CD8-positive, alpha-beta memory T cell (primary cell): ENCODE results near the gene BMP8B. TPM values are rescaled to one million over a fixed set of nuclear protein-coding genes. Genes with fewer than 3 reads are reported as not detected.
"Not testable (repeated sequence)": the region's sequence is repeated elsewhere in the genome, so short reads cannot be mapped to it uniquely, and the experiment has no call there.

Source experiments
- CTCF ChIA-PET: fragments of 350-600 bp; sonication (Branson Sonifier 250); formaldehyde crosslinking; loops from one replicate; lab custom pipeline; 2021; ENCODE audit warnings: antibody characterized with exemption; lab: Charles Lee
- POLR2A ChIA-PET: fragments of 350-600 bp; sonication (Branson Sonifier 250); formaldehyde crosslinking; loops from one replicate; lab custom pipeline; 2021; ENCODE audit warnings: antibody characterized with exemption; lab: Charles Lee
- DNase-seq, 5 donors: peaks; one replicate each; pipeline versions ENCODE4 v3.0.0 to v3.0.0-alpha.2; 2020 to 2022; ENCODE audit warnings: mixed read lengths in 1 of 5
- H3K27ac ChIP-seq: one replicate; pipeline ENCODE4 v1.7.0; 2013; ENCODE audit warnings: low read depth, mild to moderate bottlenecking, low read length, moderate library complexity
- H3K27me3 ChIP-seq: 2 replicates; pipeline ENCODE4 v1.7.0; 2013; ENCODE audit warnings: low read length, mild to moderate bottlenecking; ENCODE audit not compliant: insufficient read depth, poor library complexity, severe bottlenecking
- H3K36me3 ChIP-seq: 2 replicates; pipeline ENCODE4 v1.7.0; 2013; ENCODE audit warnings: mild to moderate bottlenecking, low read length, moderate library complexity; ENCODE audit not compliant: insufficient read depth
- H3K4me1 ChIP-seq: 2 replicates; pipeline ENCODE4 v1.7.0; 2013; ENCODE audit warnings: mild to moderate bottlenecking, low read length, moderate library complexity; ENCODE audit not compliant: insufficient read depth
- H3K4me3 ChIP-seq: 2 replicates; pipeline ENCODE4 v1.7.0; 2013; ENCODE audit warnings: mild to moderate bottlenecking, low read length
- H3K9me3 ChIP-seq: 2 replicates; pipeline ENCODE4 v1.7.0; 2013; ENCODE audit warnings: mild to moderate bottlenecking, low read length
- H3K27ac Mint-ChIP-seq, 8 donors: one replicate each; pipeline ENCODE4 v1.8.0; 2020 to 2021; ENCODE audit warnings: mixed read lengths in 8 of 8, mild to moderate bottlenecking in 6 of 8, inconsistent platforms in 3 of 8, moderate library complexity in 3 of 8
- H3K27me3 Mint-ChIP-seq, 2 donors: one replicate each; pipeline ENCODE4 v1.8.0; 2020 to 2021; ENCODE audit warnings: mixed read lengths in 2 of 2, mild to moderate bottlenecking in 1 of 2, moderate library complexity in 1 of 2
- H3K36me3 Mint-ChIP-seq, 3 donors: one replicate each; pipeline ENCODE4 v1.8.0; 2020 to 2021; ENCODE audit warnings: mixed read lengths in 3 of 3, inconsistent platforms in 1 of 3, mild to moderate bottlenecking in 1 of 3
- H3K4me1 Mint-ChIP-seq, 3 donors: one replicate each; pipeline ENCODE4 v1.8.0; 2020 to 2021; ENCODE audit warnings: mixed read lengths in 3 of 3, inconsistent platforms in 1 of 3, mild to moderate bottlenecking in 1 of 3
- H3K4me3 Mint-ChIP-seq, 7 donors: one replicate each; pipeline ENCODE4 v1.8.0; 2020 to 2021; ENCODE audit warnings: mixed read lengths in 7 of 7, mild to moderate bottlenecking in 6 of 7, moderate library complexity in 4 of 7, inconsistent platforms in 2 of 7
- H3K9me3 Mint-ChIP-seq, 5 donors: one replicate each; pipeline ENCODE4 v1.8.0; 2020 to 2022; ENCODE audit warnings: mixed read lengths in 5 of 5, mild to moderate bottlenecking in 3 of 5, moderate library complexity in 2 of 5, inconsistent platforms in 1 of 5
- polyA plus RNA-seq: library from polyadenylated mRNA; unstranded; fragments of 300-500 nt; fragmentation: Illumina TruSeq; gene quantifications from one replicate; pipeline ENCODE4 v1.2.3, GENCODE V29; 2021
- total RNA-seq, 2 experiments: library from RNA; stranded (reverse); gene quantifications; one replicate each; pipeline ENCODE4 v1.2.3, GENCODE V29; 2021

BMP8B gene
- total and polyA plus RNA-seq, 3 experiments from 2014 or later = 0.14 to 1.2 (median 0.91) TPM

DNA sequence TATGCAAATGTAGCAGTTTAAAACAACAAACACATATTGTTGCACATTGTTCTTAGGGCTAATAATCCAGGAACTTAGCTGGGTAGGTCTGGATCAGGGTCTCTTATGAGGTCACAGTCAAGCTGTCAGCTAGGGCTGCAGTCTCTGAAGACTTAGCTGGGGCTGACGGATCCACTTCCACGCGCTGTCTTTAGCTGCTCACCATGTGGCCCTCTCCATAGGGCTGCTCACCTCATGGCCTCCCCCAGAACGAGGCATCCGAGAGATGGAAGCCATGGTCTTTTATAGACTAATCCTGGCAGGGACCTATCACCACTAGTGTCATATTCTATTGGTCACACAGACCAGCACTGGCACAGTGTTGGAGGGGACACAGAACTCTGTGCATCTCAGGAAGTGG is 8.8 kb downstream of the BMP8B start:
- Mint-ChIP-seq H3K9me3 (no peaks in the 10 kb centered on the region), H3K36me3 (no peaks in the 10 kb centered on the region), H3K27ac (no peak overlapping the region), H3K4me3 (peak overlapping the region in 1 of 7 donors; percentile 23), H3K4me1 (no peaks in the 10 kb centered on the region), H3K27me3 (no peaks in the 10 kb centered on the region)
- Histone ChIP-seq H3K27ac (no peak overlapping the region), H3K36me3 (no peaks in the 10 kb centered on the region), H3K27me3 (no peaks in the 10 kb centered on the region), H3K4me1 (no peaks in the 10 kb centered on the region), H3K4me3 (no peak overlapping the region), H3K9me3 (no peaks in the 10 kb centered on the region)
- CTCF ChIA-PET = interaction anchor here (3.2 kb wide), 1 partner anchor 19 kb away, joined by 12 read pairs; no protein-coding TSS in a partner anchor
- POLR2A ChIA-PET = no interaction called here
- no peak for DNase-seq

DNA sequence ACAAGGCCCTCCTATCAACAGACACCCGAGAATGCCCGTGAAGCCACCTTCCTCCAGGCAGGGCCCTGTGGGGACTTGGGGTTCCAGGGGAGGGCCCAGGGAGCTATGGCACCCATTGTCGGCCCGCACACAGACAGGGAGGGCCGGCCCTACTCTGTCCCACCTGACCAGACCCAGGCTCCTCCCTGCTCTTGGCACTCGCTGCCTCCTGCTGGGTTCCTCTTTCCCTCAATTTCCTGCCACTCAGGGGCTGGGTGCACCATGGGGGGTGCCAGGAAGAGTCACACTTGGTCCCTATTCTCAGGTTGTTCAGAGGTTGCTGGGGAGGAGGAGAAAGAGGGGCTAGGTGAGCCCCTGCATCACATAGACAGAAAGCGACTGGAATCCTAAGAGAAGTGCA is 9.5 kb downstream of the BMP8B start:
- Histone ChIP-seq H3K27ac (no peak overlapping the region), H3K4me3 (no peak overlapping the region), H3K4me1 (no peaks in the 10 kb centered on the region), H3K36me3 (no peaks in the 10 kb centered on the region), H3K9me3 (no peaks in the 10 kb centered on the region), H3K27me3 (no peaks in the 10 kb centered on the region)
- no peaks in the 10 kb centered on the region for H3K4me1 Mint-ChIP-seq
- no peaks in the 10 kb centered on the region for H3K36me3 Mint-ChIP-seq
- no peaks in the 10 kb centered on the region for H3K9me3 Mint-ChIP-seq
- peak in 1 of 5 donors; percentile 11 for DNase-seq
- H3K27ac Mint-ChIP-seq = no peak overlapping the region
- POLR2A ChIA-PET = no interaction called here
- CTCF ChIA-PET = no interaction called here
- no peaks in the 10 kb centered on the region for H3K27me3 Mint-ChIP-seq
- H3K4me3 Mint-ChIP-seq = no peak overlapping the region

DNA sequence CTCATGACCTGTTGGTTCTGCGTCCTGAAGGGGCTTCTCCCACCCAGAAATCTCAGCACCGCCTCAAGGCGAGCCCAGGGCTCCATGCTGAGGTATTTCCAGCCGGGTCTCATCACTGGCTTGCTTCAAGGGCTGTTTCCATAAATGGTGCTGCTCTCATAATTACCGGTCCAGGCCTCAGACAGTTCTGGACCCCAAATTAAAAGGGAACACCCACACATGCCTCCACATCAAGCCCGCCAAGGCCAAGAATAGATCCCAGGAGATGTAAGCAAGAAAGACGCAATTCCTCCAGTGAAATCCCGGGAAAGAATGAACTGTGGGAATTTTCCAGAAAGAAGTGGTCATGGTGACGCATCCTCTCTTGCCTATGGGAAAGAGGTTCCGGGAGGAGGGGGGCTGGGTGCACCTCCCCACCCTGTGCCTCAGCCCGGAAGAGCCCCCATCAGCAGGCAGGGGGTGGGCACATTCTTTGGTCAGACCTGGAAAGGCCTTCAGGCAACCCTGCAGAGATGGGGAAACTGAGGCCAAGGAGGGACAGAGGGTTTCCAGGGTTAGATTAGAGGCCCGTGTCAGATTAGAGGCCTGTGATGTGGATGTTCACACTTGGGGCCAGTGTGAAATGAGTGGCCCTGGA is 10.1 kb downstream of the BMP8B start:
- H3K27me3 Mint-ChIP-seq, H3K9me3 Mint-ChIP-seq, H3K27ac ChIP-seq, H3K9me3 ChIP-seq, CTCF ChIA-PET, H3K36me3 Mint-ChIP-seq, H3K4me1 Mint-ChIP-seq, H3K36me3 ChIP-seq, H3K4me3 Mint-ChIP-seq, H3K27ac Mint-ChIP-seq, H3K4me1 ChIP-seq, POLR2A ChIA-PET, H3K27me3 ChIP-seq, H3K4me3 ChIP-seq: not testable (repeated sequence)
- peak in 1 of 5 donors; percentile 13 for DNase-seq

DNA sequence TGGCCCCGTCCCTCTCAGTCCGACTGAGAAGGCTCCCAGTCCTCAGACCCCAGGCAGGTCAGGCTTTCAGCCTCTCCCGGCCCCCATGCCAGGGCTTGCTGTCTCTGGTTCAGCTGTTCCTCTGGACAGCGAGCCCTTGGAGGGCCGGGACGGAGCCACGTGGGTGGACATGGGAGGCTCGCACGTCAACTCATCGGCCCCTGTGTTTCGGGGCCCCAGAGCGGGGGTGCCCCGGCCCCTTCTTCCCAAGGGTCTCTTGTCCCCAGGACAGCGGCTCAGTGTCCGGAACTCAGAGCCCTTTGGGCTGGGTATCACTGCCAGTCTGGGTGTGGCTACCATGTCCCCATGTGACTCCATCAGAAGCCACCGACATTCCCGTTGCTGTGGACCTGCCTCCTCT is 10.8 kb downstream of the BMP8B start:
- H3K27me3 ChIP-seq, H3K36me3 ChIP-seq, POLR2A ChIA-PET, H3K4me1 Mint-ChIP-seq, H3K27ac Mint-ChIP-seq, H3K27ac ChIP-seq, H3K27me3 Mint-ChIP-seq, H3K4me3 Mint-ChIP-seq, H3K4me3 ChIP-seq, H3K4me1 ChIP-seq, H3K9me3 ChIP-seq, H3K9me3 Mint-ChIP-seq, H3K36me3 Mint-ChIP-seq, CTCF ChIA-PET: not testable (repeated sequence)
- peak in 1 of 5 donors; percentile 37 for DNase-seq

DNA sequence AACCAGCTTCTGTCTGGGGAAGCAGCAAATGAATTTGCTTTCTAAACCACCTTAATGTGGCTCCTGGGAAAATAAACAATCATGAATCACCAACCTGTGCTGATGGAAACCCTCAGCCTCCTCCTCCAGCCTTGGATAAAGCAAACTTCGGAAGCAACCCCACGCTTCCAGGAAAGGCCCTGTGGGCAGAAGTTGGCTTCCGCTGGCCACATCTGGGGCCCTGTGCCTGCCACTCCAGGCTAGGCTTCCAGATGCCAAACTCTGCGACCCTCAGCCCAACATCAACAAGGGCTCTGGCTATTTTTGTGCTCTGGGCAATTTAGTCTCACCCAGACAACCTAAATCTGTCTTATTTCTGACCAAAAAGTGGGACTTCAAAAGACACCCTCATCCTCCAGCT is 11.4 kb downstream of the BMP8B start:
- POLR2A ChIA-PET = no interaction called here
- H3K4me1 Mint-ChIP-seq = no peaks in the 10 kb centered on the region

DNA sequence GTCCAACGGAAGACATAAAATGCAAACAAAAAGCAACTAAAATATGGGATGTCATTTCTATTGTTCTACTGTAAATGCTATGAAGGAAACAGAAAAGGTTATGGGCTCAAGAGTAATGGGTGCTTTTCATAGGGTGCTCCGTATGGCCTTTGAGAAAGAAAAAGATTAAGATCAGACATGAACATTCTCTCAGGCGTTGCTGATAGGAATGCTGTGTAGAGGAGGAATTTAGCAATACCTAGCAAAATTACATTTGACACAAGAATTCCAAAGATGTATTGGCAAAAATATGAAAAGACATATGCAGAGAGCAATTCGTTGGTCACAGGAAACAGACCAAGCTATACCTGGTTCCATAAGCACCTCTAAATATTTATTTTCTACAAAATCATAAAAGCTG is 11.8 kb downstream of the BMP8B start:
- H3K27ac Mint-ChIP-seq = no peak overlapping the region
- Histone ChIP-seq H3K4me3 (no peak overlapping the region), H3K27ac (no peak overlapping the region), H3K4me1 (no peaks in the 10 kb centered on the region), H3K36me3 (no peaks in the 10 kb centered on the region), H3K9me3 (no peaks in the 10 kb centered on the region), H3K27me3 (no peaks in the 10 kb centered on the region)
- ChIA-PET POLR2A (no interaction called here), CTCF (no interaction called here)
- H3K9me3 Mint-ChIP-seq = no peaks in the 10 kb centered on the region
- H3K4me3 Mint-ChIP-seq = no peak overlapping the region
- H3K27me3 Mint-ChIP-seq = no peaks in the 10 kb centered on the region
- no peak for DNase-seq
- no peaks in the 10 kb centered on the region for H3K4me1 Mint-ChIP-seq
- no peaks in the 10 kb centered on the region for H3K36me3 Mint-ChIP-seq

More for the DNA sequence above, 11.4 kb downstream of the BMP8B start:
- no peaks in the 10 kb centered on the region for H3K36me3 Mint-ChIP-seq
- Histone ChIP-seq H3K9me3 (no peaks in the 10 kb centered on the region), H3K4me3 (no peak overlapping the region), H3K4me1 (no peaks in the 10 kb centered on the region), H3K27ac (no peak overlapping the region), H3K27me3 (no peaks in the 10 kb centered on the region), H3K36me3 (no peaks in the 10 kb centered on the region)
- H3K27ac Mint-ChIP-seq = no peak overlapping the region
- H3K9me3 Mint-ChIP-seq = no peaks in the 10 kb centered on the region
- no peaks in the 10 kb centered on the region for H3K27me3 Mint-ChIP-seq
- CTCF ChIA-PET = no interaction called here
- H3K4me3 Mint-ChIP-seq = no peak overlapping the region
- no peak for DNase-seq

DNA sequence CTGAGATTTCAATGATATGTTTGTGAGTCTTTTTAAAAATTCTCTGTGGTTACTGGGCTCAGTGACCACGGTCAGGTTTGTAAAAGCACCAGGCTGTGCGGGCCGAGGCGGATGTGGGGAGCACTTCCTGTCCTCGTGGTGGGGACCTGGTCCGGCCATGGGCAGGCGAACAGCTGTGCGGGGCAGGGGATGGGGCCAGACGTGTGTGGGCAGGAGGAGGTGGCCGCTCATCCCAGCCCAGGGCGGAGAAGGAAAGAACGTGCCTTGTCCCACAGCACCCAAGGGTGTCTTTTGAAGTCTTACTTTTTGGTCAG is 12.3 kb downstream of the BMP8B start:
- Histone ChIP-seq H3K9me3 (no peaks in the 10 kb centered on the region), H3K27me3 (no peaks in the 10 kb centered on the region), H3K4me1 (no peaks in the 10 kb centered on the region), H3K4me3 (no peak overlapping the region), H3K27ac (no peak overlapping the region), H3K36me3 (no peaks in the 10 kb centered on the region)
- Mint-ChIP-seq H3K4me3 (no peak overlapping the region), H3K27me3 (no peaks in the 10 kb centered on the region), H3K4me1 (no peaks in the 10 kb centered on the region), H3K36me3 (no peaks in the 10 kb centered on the region), H3K27ac (peak overlapping the region in 1 of 8 donors; percentile 17), H3K9me3 (no peaks in the 10 kb centered on the region)
- POLR2A ChIA-PET = no interaction called here
- no peak for DNase-seq
- CTCF ChIA-PET = no interaction called here

DNA sequence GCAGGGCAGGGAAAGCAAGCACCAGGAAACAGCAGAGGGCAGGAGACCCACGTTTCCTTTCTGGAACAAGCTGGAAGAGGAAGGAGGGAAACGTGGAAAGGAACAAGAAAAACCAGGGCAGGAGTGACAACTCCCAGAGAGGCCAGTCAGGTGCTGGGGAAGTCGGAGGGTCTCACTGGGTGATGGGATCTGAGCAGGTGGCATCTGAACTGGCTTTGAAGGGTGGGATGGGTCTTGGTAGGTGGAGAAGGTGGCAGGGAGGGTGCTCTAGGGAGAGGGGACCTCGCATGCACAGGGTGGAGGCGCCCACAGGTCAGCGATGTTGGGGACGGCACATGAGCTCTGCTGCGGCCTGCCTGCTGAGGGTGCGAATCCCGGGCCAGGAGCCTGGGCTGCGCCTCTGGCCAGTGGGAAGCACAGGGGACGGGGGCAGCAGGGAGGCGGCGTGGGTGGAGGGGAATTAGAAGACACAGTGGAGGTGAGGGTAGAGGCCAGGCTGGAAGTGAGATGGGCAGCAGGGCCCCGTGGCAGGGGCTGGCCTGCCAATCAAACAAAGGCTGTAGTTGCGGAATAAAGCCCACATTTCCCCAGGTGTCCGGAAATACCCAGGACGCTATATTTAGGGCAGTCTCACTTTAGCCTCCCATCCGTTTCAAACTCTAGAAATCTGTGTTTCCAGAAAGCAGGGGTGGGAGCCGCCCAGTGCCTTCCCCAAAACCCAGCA is 12.8 kb downstream of the BMP8B start:
- H3K27ac ChIP-seq, H3K4me3 Mint-ChIP-seq, H3K36me3 Mint-ChIP-seq, H3K9me3 ChIP-seq, H3K4me3 ChIP-seq, H3K27me3 ChIP-seq, H3K9me3 Mint-ChIP-seq, CTCF ChIA-PET, POLR2A ChIA-PET, H3K4me1 ChIP-seq, H3K4me1 Mint-ChIP-seq, H3K36me3 ChIP-seq, H3K27me3 Mint-ChIP-seq, DNase-seq: not testable (repeated sequence)
- peak overlapping the region in 1 of 8 donors; percentile 17 for H3K27ac Mint-ChIP-seq
